LNCAP (cell line): ENCODE data around the gene GNRHR.

Source experiments
- CTCF ChIP-seq: fragments of 450-650 bp; IDR thresholded peaks from 2 replicates; pipeline ENCODE4 v1.5.1; 2017; ENCODE audit warnings: mild to moderate bottlenecking

Gene GNRHR

GRCh38 chr4:67694662-67695061 lies 59.5 kb downstream of the GNRHR start:
- TF ChIP-seq CTCF = no peak

GRCh38 chr4:67691328-67691727 lies 62.9 kb downstream of the GNRHR start:
- no peak for TF ChIP-seq CTCF
